ENCODE results near the gene RNF130.

DNA sequence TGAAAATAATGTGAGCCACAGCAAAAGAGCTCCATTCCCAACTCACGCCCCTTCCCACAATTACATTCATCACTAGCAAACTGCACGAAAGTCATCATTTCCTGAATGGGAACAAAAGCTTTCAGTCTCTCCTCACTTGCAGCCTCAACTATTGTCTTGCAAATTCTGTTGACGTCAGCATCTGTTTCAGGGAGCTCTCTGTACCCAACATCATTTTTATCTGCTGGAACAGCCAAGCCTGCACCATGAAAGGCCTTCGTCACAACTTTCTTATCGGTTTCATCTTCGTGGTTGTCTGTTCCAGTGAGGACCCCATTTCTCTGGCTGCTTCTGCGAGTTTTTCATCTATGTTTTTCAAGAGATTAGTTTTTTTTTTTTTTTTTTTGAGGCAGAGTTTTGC, 14.3 kb upstream of the RNF130 start:
- TF ChIP-seq, protein P1, sequence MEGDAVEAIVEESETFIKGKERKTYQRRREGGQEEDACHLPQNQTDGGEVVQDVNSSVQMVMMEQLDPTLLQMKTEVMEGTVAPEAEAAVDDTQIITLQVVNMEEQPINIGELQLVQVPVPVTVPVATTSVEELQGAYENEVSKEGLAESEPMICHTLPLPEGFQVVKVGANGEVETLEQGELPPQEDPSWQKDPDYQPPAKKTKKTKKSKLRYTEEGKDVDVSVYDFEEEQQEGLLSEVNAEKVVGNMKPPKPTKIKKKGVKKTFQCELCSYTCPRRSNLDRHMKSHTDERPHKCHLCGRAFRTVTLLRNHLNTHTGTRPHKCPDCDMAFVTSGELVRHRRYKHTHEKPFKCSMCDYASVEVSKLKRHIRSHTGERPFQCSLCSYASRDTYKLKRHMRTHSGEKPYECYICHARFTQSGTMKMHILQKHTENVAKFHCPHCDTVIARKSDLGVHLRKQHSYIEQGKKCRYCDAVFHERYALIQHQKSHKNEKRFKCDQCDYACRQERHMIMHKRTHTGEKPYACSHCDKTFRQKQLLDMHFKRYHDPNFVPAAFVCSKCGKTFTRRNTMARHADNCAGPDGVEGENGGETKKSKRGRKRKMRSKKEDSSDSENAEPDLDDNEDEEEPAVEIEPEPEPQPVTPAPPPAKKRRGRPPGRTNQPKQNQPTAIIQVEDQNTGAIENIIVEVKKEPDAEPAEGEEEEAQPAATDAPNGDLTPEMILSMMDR (IDR thresholded peaks at IDR 0.05; ENCODE audit: low read depth, low read length): no peak
- no peak for TF ChIP-seq EZH2phosphoT487 (IDR thresholded peaks at IDR 0.05; ENCODE audit: low read depth)
